ENCODE measurements around the gene MAN2A2.
"Not testable (repeated sequence)": the region's sequence is repeated elsewhere in the genome, so short reads cannot be mapped to it uniquely, and the experiment has no call there.

Gene MAN2A2

DNA sequence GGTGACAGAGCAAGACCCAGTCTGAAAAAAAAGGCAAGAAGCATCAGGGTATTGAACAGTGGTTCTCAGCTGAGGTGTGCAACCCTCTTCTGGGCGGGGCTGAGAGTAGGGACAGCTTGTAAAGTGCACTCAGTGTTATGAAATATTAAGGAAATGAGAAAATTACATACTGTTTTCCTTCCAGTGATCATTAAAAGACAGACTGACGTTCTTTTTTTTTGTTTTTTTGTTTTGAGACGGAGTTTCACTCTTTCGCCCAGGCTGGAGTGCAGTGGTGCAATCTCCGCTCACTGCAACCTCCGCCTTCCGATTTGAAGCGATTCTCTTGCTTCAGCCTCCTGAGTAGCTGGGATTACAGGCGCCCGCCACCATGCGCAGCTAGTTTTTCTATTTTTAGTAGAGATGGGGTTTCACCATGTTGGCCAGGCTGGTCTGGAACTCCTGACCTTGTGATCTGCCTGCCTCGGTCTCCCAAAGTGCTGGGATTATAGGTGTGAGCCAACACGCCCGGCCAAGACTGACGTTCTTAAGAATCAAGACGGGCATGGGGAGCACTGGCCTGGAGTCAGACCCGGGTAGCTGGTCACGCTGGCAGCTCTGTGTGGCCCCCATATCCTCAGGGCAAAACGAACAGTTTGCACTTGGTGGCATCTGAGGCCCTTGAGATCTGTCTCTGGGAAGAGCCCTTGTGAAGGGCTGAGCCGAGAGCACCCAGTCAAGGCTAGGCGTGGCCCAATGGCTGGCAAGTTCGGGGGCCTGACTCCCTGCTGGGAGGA lies 11.4 kb downstream of the MAN2A2 start:
- Histone ChIP-seq H3K36me3 (ENCODE audit: control insufficient read depth in 2 of 2, insufficient read depth in 2 of 2, low read length in 2 of 2) (peaks cover 74 to 90% of the 10 kb centered on the region in 2 donors), H3K9me3 (ENCODE audit: control insufficient read depth in 2 of 2, low read length in 2 of 2) (no peaks in the 10 kb centered on the region), H3K27ac (ENCODE audit: low read length) (no peak overlapping the region), H3K9ac (ENCODE audit: low read length in 2 of 2) (no peak overlapping the region), H3K4me1 (ENCODE audit: control insufficient read depth, insufficient read depth, low read length) (no peaks in the 10 kb centered on the region), H3K27me3 (ENCODE audit: control insufficient read depth in 1 of 2, insufficient read depth in 2 of 2, low read length in 2 of 2) (no peaks in the 10 kb centered on the region), H3K4me3 (ENCODE audit: low read length in 2 of 2) (no peak overlapping the region)

- no peak overlapping the region for H3K9ac ChIP-seq (ENCODE audit: low read length in 2 of 2)
- H3K4me1 ChIP-seq (ENCODE audit: control insufficient read depth, insufficient read depth, low read length), result no peaks in the 10 kb centered on the region
- no peak overlapping the region for H3K27ac ChIP-seq (ENCODE audit: low read length)
- H3K9me3 ChIP-seq (ENCODE audit: control insufficient read depth in 2 of 2, low read length in 2 of 2), result no peaks in the 10 kb centered on the region
- no peak overlapping the region for H3K4me3 ChIP-seq (ENCODE audit: low read length in 2 of 2)
- no peaks in the 10 kb centered on the region for H3K27me3 ChIP-seq (ENCODE audit: control insufficient read depth in 1 of 2, insufficient read depth in 2 of 2, low read length in 2 of 2)
- H3K36me3 ChIP-seq (ENCODE audit: control insufficient read depth in 2 of 2, insufficient read depth in 2 of 2, low read length in 2 of 2), result peaks cover 75 to 92% of the 10 kb centered on the region in 2 donors
These were observed 12.2 kb downstream of the MAN2A2 start for GRCh38 chr15:90915216-90915807.

DNA sequence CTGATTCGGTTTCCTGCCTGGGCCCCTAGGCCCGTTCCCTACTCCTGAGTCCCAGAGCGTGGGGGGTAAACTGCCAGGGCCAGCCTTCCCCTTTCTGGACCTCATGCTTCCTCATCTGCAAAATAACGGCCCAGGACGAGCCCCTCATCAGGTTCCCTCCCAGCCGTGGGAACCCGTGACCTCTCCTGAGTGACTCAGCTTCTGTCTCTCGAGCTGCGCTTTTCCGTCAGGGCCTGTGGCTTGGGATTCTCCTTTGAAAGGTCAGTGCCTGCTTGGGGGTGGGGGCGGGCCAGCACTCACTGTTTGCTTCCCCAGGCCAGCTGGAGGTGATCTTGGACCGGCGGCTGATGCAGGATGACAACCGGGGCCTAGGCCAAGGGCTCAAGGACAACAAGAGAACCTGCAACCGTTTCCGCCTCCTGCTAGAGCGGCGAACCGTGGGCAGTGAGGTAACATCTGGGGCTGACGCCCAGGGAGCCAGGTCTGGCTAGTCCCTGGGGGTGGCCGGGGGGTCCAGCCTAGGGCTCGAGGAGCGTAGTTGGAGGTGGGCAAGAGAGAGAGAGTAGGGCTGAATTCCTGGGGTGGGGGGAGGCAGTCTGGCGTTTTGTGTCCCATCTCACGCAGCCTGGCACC lies 12.8 kb downstream of the MAN2A2 start:
- Histone ChIP-seq H3K9me3 (ENCODE audit: control insufficient read depth in 2 of 2, low read length in 2 of 2) (no peaks in the 10 kb centered on the region), H3K4me3 (ENCODE audit: low read length in 2 of 2) (no peak overlapping the region), H3K9ac (ENCODE audit: low read length in 2 of 2) (no peak overlapping the region), H3K4me1 (ENCODE audit: control insufficient read depth, insufficient read depth, low read length) (no peaks in the 10 kb centered on the region), H3K27ac (ENCODE audit: low read length) (no peak overlapping the region), H3K36me3 (ENCODE audit: control insufficient read depth in 2 of 2, insufficient read depth in 2 of 2, low read length in 2 of 2) (peaks cover 70 to 91% of the 10 kb centered on the region in 2 donors), H3K27me3 (ENCODE audit: control insufficient read depth in 1 of 2, insufficient read depth in 2 of 2, low read length in 2 of 2) (no peaks in the 10 kb centered on the region)

- no peak overlapping the region for H3K27ac ChIP-seq (ENCODE audit: low read length)
- H3K9me3 ChIP-seq (ENCODE audit: control insufficient read depth in 2 of 2, low read length in 2 of 2), result no peaks in the 10 kb centered on the region
- H3K27me3 ChIP-seq (ENCODE audit: control insufficient read depth in 1 of 2, insufficient read depth in 2 of 2, low read length in 2 of 2), result no peaks in the 10 kb centered on the region
- no peaks in the 10 kb centered on the region for H3K4me1 ChIP-seq (ENCODE audit: control insufficient read depth, insufficient read depth, low read length)
- no peak overlapping the region for H3K4me3 ChIP-seq (ENCODE audit: low read length in 2 of 2)
- peaks cover 64 to 90% of the 10 kb centered on the region in 2 donors for H3K36me3 ChIP-seq (ENCODE audit: control insufficient read depth in 2 of 2, insufficient read depth in 2 of 2, low read length in 2 of 2)
- no peak overlapping the region for H3K9ac ChIP-seq (ENCODE audit: low read length in 2 of 2)
These were observed 13.4 kb downstream of the MAN2A2 start for GRCh38 chr15:90916461-90916860.

DNA sequence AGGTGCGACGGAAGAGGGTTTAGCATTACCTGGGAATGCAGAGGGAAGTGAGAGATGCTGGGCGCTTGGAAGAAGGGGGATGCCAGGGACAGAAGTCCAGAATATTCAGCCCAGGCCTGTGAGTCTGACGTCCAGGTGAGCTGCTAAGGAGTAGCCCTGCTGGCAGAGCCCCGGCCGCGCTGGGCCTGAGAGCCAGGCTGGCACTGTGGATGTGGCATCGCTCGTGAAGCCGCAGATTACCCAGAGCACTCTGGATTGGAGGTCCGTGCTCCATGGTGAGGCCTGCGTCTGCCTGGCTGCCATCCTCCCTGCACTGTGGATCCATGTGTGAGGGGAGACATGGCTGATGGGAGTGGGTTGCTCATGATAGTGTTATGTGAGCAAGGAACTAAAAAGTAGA lies 14.5 kb downstream of the MAN2A2 start:
- H3K27ac ChIP-seq (ENCODE audit: low read length), result no peak overlapping the region
- no peaks in the 10 kb centered on the region for H3K27me3 ChIP-seq (ENCODE audit: control insufficient read depth in 1 of 2, insufficient read depth in 2 of 2, low read length in 2 of 2)
- no peaks in the 10 kb centered on the region for H3K9me3 ChIP-seq (ENCODE audit: control insufficient read depth in 2 of 2, low read length in 2 of 2)
- no peak overlapping the region for H3K4me3 ChIP-seq (ENCODE audit: low read length in 2 of 2)
- H3K4me1 ChIP-seq (ENCODE audit: control insufficient read depth, insufficient read depth, low read length), result no peaks in the 10 kb centered on the region
- H3K36me3 ChIP-seq (ENCODE audit: control insufficient read depth in 2 of 2, insufficient read depth in 2 of 2, low read length in 2 of 2), result peaks cover 53 to 79% of the 10 kb centered on the region in 2 donors
- no peak overlapping the region for H3K9ac ChIP-seq (ENCODE audit: low read length in 2 of 2)

- Histone ChIP-seq H3K9ac (ENCODE audit: low read length in 2 of 2) (no peak overlapping the region), H3K4me3 (ENCODE audit: low read length in 2 of 2) (no peak overlapping the region), H3K27me3 (ENCODE audit: control insufficient read depth in 1 of 2, insufficient read depth in 2 of 2, low read length in 2 of 2) (no peaks in the 10 kb centered on the region), H3K4me1 (ENCODE audit: control insufficient read depth, insufficient read depth, low read length) (no peaks in the 10 kb centered on the region), H3K9me3 (ENCODE audit: control insufficient read depth in 2 of 2, low read length in 2 of 2) (no peaks in the 10 kb centered on the region), H3K27ac (ENCODE audit: low read length) (no peak overlapping the region), H3K36me3 (ENCODE audit: control insufficient read depth in 2 of 2, insufficient read depth in 2 of 2, low read length in 2 of 2) (peaks cover 47 to 72% of the 10 kb centered on the region in 2 donors)
These were observed 15.1 kb downstream of the MAN2A2 start for GRCh38 chr15:90918034-90918788.

- no peak overlapping the region for H3K9ac ChIP-seq (ENCODE audit: low read length in 2 of 2)
- no peak overlapping the region for H3K27ac ChIP-seq (ENCODE audit: low read length)
- H3K36me3 ChIP-seq (ENCODE audit: control insufficient read depth in 2 of 2, insufficient read depth in 2 of 2, low read length in 2 of 2), result peaks cover 41 to 66% of the 10 kb centered on the region in 2 donors
- H3K9me3 ChIP-seq (ENCODE audit: control insufficient read depth in 2 of 2, low read length in 2 of 2), result no peaks in the 10 kb centered on the region
- H3K4me1 ChIP-seq (ENCODE audit: control insufficient read depth, insufficient read depth, low read length), result no peaks in the 10 kb centered on the region
- H3K4me3 ChIP-seq (ENCODE audit: low read length in 2 of 2), result no peak overlapping the region
- H3K27me3 ChIP-seq (ENCODE audit: control insufficient read depth in 1 of 2, insufficient read depth in 2 of 2, low read length in 2 of 2), result no peaks in the 10 kb centered on the region
These were observed 15.7 kb downstream of the MAN2A2 start for GRCh38 chr15:90918835-90919234.

GRCh38 chr15:90921887-90922286 lies 18.8 kb downstream of the MAN2A2 start:
- Histone ChIP-seq H3K9me3 (ENCODE audit: control insufficient read depth in 2 of 2, low read length in 2 of 2) (no peaks in the 10 kb centered on the region), H3K27me3 (ENCODE audit: control insufficient read depth in 1 of 2, insufficient read depth in 2 of 2, low read length in 2 of 2) (no peaks in the 10 kb centered on the region), H3K36me3 (ENCODE audit: control insufficient read depth in 2 of 2, insufficient read depth in 2 of 2, low read length in 2 of 2) (peaks cover 29 to 40% of the 10 kb centered on the region in 2 donors), H3K27ac (ENCODE audit: low read length) (no peak overlapping the region), H3K4me3 (ENCODE audit: low read length in 2 of 2) (no peak overlapping the region), H3K4me1 (ENCODE audit: control insufficient read depth, insufficient read depth, low read length) (no peaks in the 10 kb centered on the region), H3K9ac (ENCODE audit: low read length in 2 of 2) (no peak overlapping the region)

- H3K27me3 ChIP-seq (ENCODE audit: control insufficient read depth in 1 of 2, insufficient read depth in 2 of 2, low read length in 2 of 2); H3K27ac ChIP-seq (ENCODE audit: low read length); H3K9ac ChIP-seq (ENCODE audit: low read length in 2 of 2); H3K4me1 ChIP-seq (ENCODE audit: control insufficient read depth, insufficient read depth, low read length); H3K9me3 ChIP-seq (ENCODE audit: control insufficient read depth in 2 of 2, low read length in 2 of 2); H3K4me3 ChIP-seq (ENCODE audit: low read length in 2 of 2): not testable (repeated sequence)
- peaks cover 21 to 31% of the 10 kb centered on the region in 2 donors for H3K36me3 ChIP-seq (ENCODE audit: control insufficient read depth in 2 of 2, insufficient read depth in 2 of 2, low read length in 2 of 2)
These were observed 19.7 kb downstream of the MAN2A2 start for GRCh38 chr15:90922712-90923322.

- H3K9me3 ChIP-seq (ENCODE audit: control insufficient read depth in 2 of 2, low read length in 2 of 2), result no peaks in the 10 kb centered on the region
- H3K27me3 ChIP-seq (ENCODE audit: control insufficient read depth in 1 of 2, insufficient read depth in 2 of 2, low read length in 2 of 2), result no peaks in the 10 kb centered on the region
- peaks cover 9 to 18% of the 10 kb centered on the region in 2 donors for H3K36me3 ChIP-seq (ENCODE audit: control insufficient read depth in 2 of 2, insufficient read depth in 2 of 2, low read length in 2 of 2)
- no peak overlapping the region for H3K27ac ChIP-seq (ENCODE audit: low read length)
- H3K4me3 ChIP-seq (ENCODE audit: low read length in 2 of 2), result no peak overlapping the region
- no peak overlapping the region for H3K9ac ChIP-seq (ENCODE audit: low read length in 2 of 2)
- no peaks in the 10 kb centered on the region for H3K4me1 ChIP-seq (ENCODE audit: control insufficient read depth, insufficient read depth, low read length)
These were observed 21.3 kb downstream of the MAN2A2 start for GRCh38 chr15:90924375-90924774.

Data from stomach smooth muscle (tissue), 2 donors.